Activated CD4-positive, alpha-beta T cell treated with anti-CD3 and anti-CD28 coated beads, Interleukin-2, amount 10 ng/mL, durations not matched to agents 7 days and 5 days (primary cell): ENCODE data around the gene MYB. TPM values are rescaled to one million over a fixed set of nuclear protein-coding genes. Genes with fewer than 3 reads are reported as not detected.
A peak's percentile ranks its signal among the peaks of the same experiment; 100 is the strongest.

ENCODE experiments used
- CTCF ChIA-PET: fragments of 350-600 bp; sonication (Branson Sonifier 250); formaldehyde crosslinking; loops from one replicate; lab custom pipeline; 2021; ENCODE audit warnings: antibody characterized with exemption; lab: Charles Lee
- POLR2A ChIA-PET: fragments of 350-600 bp; sonication (Branson Sonifier 250); formaldehyde crosslinking; loops from one replicate; lab custom pipeline; 2021; ENCODE audit warnings: antibody characterized with exemption; lab: Charles Lee
- DNase-seq: peaks from one replicate; pipeline ENCODE4 v3.0.0-alpha.2; 2020
- H3K27ac Mint-ChIP-seq: one replicate; pipeline ENCODE4 v1.8.0; 2021; ENCODE audit warnings: mild to moderate bottlenecking, moderate library complexity, mixed read lengths
- H3K27me3 Mint-ChIP-seq: one replicate; pipeline ENCODE4 v1.8.0; 2021; ENCODE audit warnings: mixed read lengths
- H3K36me3 Mint-ChIP-seq: one replicate; pipeline ENCODE4 v1.8.0; 2021; ENCODE audit warnings: low read depth, mixed read lengths
- H3K4me1 Mint-ChIP-seq: one replicate; pipeline ENCODE4 v1.8.0; 2021; ENCODE audit warnings: mixed read lengths
- H3K4me3 Mint-ChIP-seq: one replicate; pipeline ENCODE4 v1.8.0; 2021; ENCODE audit warnings: mild to moderate bottlenecking, moderate library complexity, mixed read lengths
- H3K9me3 Mint-ChIP-seq: one replicate; pipeline ENCODE4 v1.8.0; 2021; ENCODE audit warnings: mixed read lengths
- total RNA-seq, 2 experiments: library from RNA; stranded (reverse); gene quantifications; one replicate each; pipeline ENCODE4 v1.2.3, GENCODE V29; 2021

Gene MYB
- total RNA-seq, 2 experiments from 2014 or later = 12.6 to 13.5 TPM

- H3K4me3 Mint-ChIP-seq = no peak overlapping the region
- H3K9me3 Mint-ChIP-seq = no peaks in the 10 kb centered on the region
- no peaks in the 10 kb centered on the region for H3K27me3 Mint-ChIP-seq
- H3K36me3 Mint-ChIP-seq = peaks cover 8% of the 10 kb centered on the region
- POLR2A ChIA-PET = no interaction called here
- H3K27ac Mint-ChIP-seq = no peak overlapping the region
- CTCF ChIA-PET = interaction anchor here (1.5 to 1.6 kb wide), 3 partner anchors 9 to 15 kb away, joined by 5 read pairs; no protein-coding TSS in a partner anchor
- H3K4me1 Mint-ChIP-seq = peaks cover 47% of the 10 kb centered on the region
- no peak for DNase-seq
Measured at GRCh38 chr6:135227758-135228157, 46.6 kb downstream of the MYB start.

GRCh38 chr6:135228486-135228885, 47.4 kb downstream of the MYB start:
- ChIA-PET POLR2A (no interaction called here), CTCF (interaction anchor here (1.5 to 1.6 kb wide), 3 partner anchors 8 to 15 kb away, joined by 5 read pairs; no protein-coding TSS in a partner anchor)
- H3K27ac Mint-ChIP-seq = peak overlapping the region; percentile 7

GRCh38 chr6:135229996-135230395, 48.9 kb downstream of the MYB start:
- DNase-seq = no peak
- peaks cover 50% of the 10 kb centered on the region for H3K4me1 Mint-ChIP-seq
- ChIA-PET POLR2A (no interaction called here), CTCF (interaction anchor here (1.2 kb wide), 2 partner anchors 12 to 17 kb away, joined by 4 read pairs; no protein-coding TSS in a partner anchor)
- H3K27me3 Mint-ChIP-seq = no peaks in the 10 kb centered on the region
- no peak overlapping the region for H3K4me3 Mint-ChIP-seq
- H3K36me3 Mint-ChIP-seq = peaks cover 2% of the 10 kb centered on the region
- H3K9me3 Mint-ChIP-seq = no peaks in the 10 kb centered on the region
- H3K27ac Mint-ChIP-seq = no peak overlapping the region

More at GRCh38 chr6:135228486-135228885, 47.4 kb downstream of the MYB start:
- no peak for DNase-seq
- Mint-ChIP-seq H3K9me3 (no peaks in the 10 kb centered on the region), H3K4me1 (peaks cover 45% of the 10 kb centered on the region), H3K4me3 (no peak overlapping the region), H3K36me3 (peaks cover 6% of the 10 kb centered on the region), H3K27me3 (no peaks in the 10 kb centered on the region)

GRCh38 chr6:135230711-135231468, 49.8 kb downstream of the MYB start:
- H3K4me3 Mint-ChIP-seq = no peak overlapping the region
- H3K27me3 Mint-ChIP-seq = no peaks in the 10 kb centered on the region
- no peaks in the 10 kb centered on the region for H3K9me3 Mint-ChIP-seq
- no peak for DNase-seq
- CTCF ChIA-PET = interaction anchor here (0.6 to 1.2 kb wide), 4 partner anchors 9 to 184 kb away, joined by 3 to 4 read pairs (median 4); no protein-coding TSS in a partner anchor
- H3K36me3 Mint-ChIP-seq = peaks cover 2% of the 10 kb centered on the region
- peaks cover 49% of the 10 kb centered on the region for H3K4me1 Mint-ChIP-seq
- POLR2A ChIA-PET = no interaction called here
- peak overlapping the region; percentile 26 for H3K27ac Mint-ChIP-seq

GRCh38 chr6:135231469-135231844, 50.3 kb downstream of the MYB start:
- DNase-seq = peak; percentile 36

GRCh38 chr6:135233686-135234491, 52.8 kb downstream of the MYB start:
- H3K4me1 Mint-ChIP-seq = peaks cover 43% of the 10 kb centered on the region
- peaks cover 2% of the 10 kb centered on the region for H3K36me3 Mint-ChIP-seq
- DNase-seq = no peak
- H3K27ac Mint-ChIP-seq = no peak overlapping the region
- ChIA-PET CTCF (no interaction called here), POLR2A (no interaction called here)
- H3K27me3 Mint-ChIP-seq = peaks cover 1% of the 10 kb centered on the region
- no peak overlapping the region for H3K4me3 Mint-ChIP-seq
- H3K9me3 Mint-ChIP-seq = no peaks in the 10 kb centered on the region

More at GRCh38 chr6:135231469-135231844, 50.3 kb downstream of the MYB start:
- ChIA-PET POLR2A (no interaction called here), CTCF (interaction anchor here (0.6 to 1.2 kb wide), 5 partner anchors 9 to 185 kb away, joined by 3 to 4 read pairs (median 4); no protein-coding TSS in a partner anchor)
- Mint-ChIP-seq H3K4me1 (peaks cover 53% of the 10 kb centered on the region), H3K36me3 (peaks cover 2% of the 10 kb centered on the region), H3K27ac (peak overlapping the region; percentile 26), H3K4me3 (no peak overlapping the region), H3K9me3 (no peaks in the 10 kb centered on the region), H3K27me3 (no peaks in the 10 kb centered on the region)

- H3K27me3 Mint-ChIP-seq = peaks cover 4% of the 10 kb centered on the region
- no peak for DNase-seq
- no peaks in the 10 kb centered on the region for H3K9me3 Mint-ChIP-seq
- peaks cover 2% of the 10 kb centered on the region for H3K36me3 Mint-ChIP-seq
- H3K4me3 Mint-ChIP-seq = no peak overlapping the region
- POLR2A ChIA-PET = no interaction called here
- CTCF ChIA-PET = interaction anchor here (0.7 to 1.1 kb wide), 3 partner anchors 9 to 50 kb away, joined by 3 to 4 read pairs (median 3); no protein-coding TSS in a partner anchor
- H3K27ac Mint-ChIP-seq = no peak overlapping the region
- H3K4me1 Mint-ChIP-seq = peaks cover 43% of the 10 kb centered on the region
Measured at GRCh38 chr6:135234492-135234780, 53.3 kb downstream of the MYB start.

- no peaks in the 10 kb centered on the region for H3K9me3 Mint-ChIP-seq
- no peak for DNase-seq
- no peak overlapping the region for H3K27ac Mint-ChIP-seq
- peaks cover 4% of the 10 kb centered on the region for H3K27me3 Mint-ChIP-seq
- H3K4me1 Mint-ChIP-seq = peaks cover 40% of the 10 kb centered on the region
- ChIA-PET CTCF (interaction anchor here (0.8 to 1.5 kb wide), 6 partner anchors 8 to 181 kb away, joined by 3 to 5 read pairs (median 4); partner anchors contain the start of gene HBS1L), POLR2A (no interaction called here)
- H3K36me3 Mint-ChIP-seq = peaks cover 2% of the 10 kb centered on the region
- H3K4me3 Mint-ChIP-seq = no peak overlapping the region
Measured at GRCh38 chr6:135235716-135236115, 54.6 kb downstream of the MYB start.

- H3K36me3 Mint-ChIP-seq = peaks cover 2% of the 10 kb centered on the region
- H3K27ac Mint-ChIP-seq = no peak overlapping the region
- H3K9me3 Mint-ChIP-seq = no peaks in the 10 kb centered on the region
- peaks cover 4% of the 10 kb centered on the region for H3K27me3 Mint-ChIP-seq
- ChIA-PET CTCF (interaction anchor here (0.7 to 1.7 kb wide), 7 partner anchors 8 to 181 kb away, joined by 3 to 5 read pairs (median 3); partner anchors contain the start of gene HBS1L), POLR2A (interaction anchor here (0.6 kb wide), 1 partner anchor 11 kb away, joined by 3 read pairs; no protein-coding TSS in a partner anchor)
- no peak overlapping the region for H3K4me3 Mint-ChIP-seq
- DNase-seq = no peak
- H3K4me1 Mint-ChIP-seq = peaks cover 34% of the 10 kb centered on the region
Measured at GRCh38 chr6:135236319-135236718, 55.2 kb downstream of the MYB start.

GRCh38 chr6:135236732-135237131, 55.6 kb downstream of the MYB start:
- Mint-ChIP-seq H3K36me3 (peaks cover 2% of the 10 kb centered on the region), H3K27me3 (peaks cover 4% of the 10 kb centered on the region), H3K9me3 (no peaks in the 10 kb centered on the region), H3K4me1 (peaks cover 30% of the 10 kb centered on the region), H3K27ac (peak overlapping the region; percentile 50), H3K4me3 (no peak overlapping the region)
- ChIA-PET CTCF (interaction anchor here (0.7 to 1.7 kb wide), 7 partner anchors 9 to 182 kb away, joined by 3 to 5 read pairs (median 3); partner anchors contain the start of gene HBS1L), POLR2A (interaction anchor here (0.6 kb wide), 1 partner anchor 11 kb away, joined by 3 read pairs; no protein-coding TSS in a partner anchor)
- peak; percentile 24 for DNase-seq

- H3K9me3 Mint-ChIP-seq = no peaks in the 10 kb centered on the region
- ChIA-PET POLR2A (interaction anchor here (0.7 kb wide), 1 partner anchor 1330 kb away, joined by 3 read pairs; no protein-coding TSS in a partner anchor), CTCF (interaction anchor here (1.0 kb wide), 1 partner anchor 9 kb away, joined by 3 read pairs; no protein-coding TSS in a partner anchor)
- no peak overlapping the region for H3K27ac Mint-ChIP-seq
- H3K36me3 Mint-ChIP-seq = peaks cover 2% of the 10 kb centered on the region
- H3K4me1 Mint-ChIP-seq = peaks cover 12% of the 10 kb centered on the region
- H3K4me3 Mint-ChIP-seq = no peak overlapping the region
- DNase-seq = no peak
- H3K27me3 Mint-ChIP-seq = peaks cover 4% of the 10 kb centered on the region
Measured at GRCh38 chr6:135240711-135241110, 59.6 kb downstream of the MYB start.
